Ramos (cell line): Measurements from ENCODE around the gene ATF4.

Experiments
- in situ Hi-C: fragments of 300-500 bp; cut with MboI; formaldehyde crosslinking; loops from one replicate; pipeline ENCODE4 v1.14.3; 2022; ENCODE audit warnings: low sequenced_read_pairs; ENCODE audit not compliant: unreplicated experiment

The ATF4 gene

DNA sequence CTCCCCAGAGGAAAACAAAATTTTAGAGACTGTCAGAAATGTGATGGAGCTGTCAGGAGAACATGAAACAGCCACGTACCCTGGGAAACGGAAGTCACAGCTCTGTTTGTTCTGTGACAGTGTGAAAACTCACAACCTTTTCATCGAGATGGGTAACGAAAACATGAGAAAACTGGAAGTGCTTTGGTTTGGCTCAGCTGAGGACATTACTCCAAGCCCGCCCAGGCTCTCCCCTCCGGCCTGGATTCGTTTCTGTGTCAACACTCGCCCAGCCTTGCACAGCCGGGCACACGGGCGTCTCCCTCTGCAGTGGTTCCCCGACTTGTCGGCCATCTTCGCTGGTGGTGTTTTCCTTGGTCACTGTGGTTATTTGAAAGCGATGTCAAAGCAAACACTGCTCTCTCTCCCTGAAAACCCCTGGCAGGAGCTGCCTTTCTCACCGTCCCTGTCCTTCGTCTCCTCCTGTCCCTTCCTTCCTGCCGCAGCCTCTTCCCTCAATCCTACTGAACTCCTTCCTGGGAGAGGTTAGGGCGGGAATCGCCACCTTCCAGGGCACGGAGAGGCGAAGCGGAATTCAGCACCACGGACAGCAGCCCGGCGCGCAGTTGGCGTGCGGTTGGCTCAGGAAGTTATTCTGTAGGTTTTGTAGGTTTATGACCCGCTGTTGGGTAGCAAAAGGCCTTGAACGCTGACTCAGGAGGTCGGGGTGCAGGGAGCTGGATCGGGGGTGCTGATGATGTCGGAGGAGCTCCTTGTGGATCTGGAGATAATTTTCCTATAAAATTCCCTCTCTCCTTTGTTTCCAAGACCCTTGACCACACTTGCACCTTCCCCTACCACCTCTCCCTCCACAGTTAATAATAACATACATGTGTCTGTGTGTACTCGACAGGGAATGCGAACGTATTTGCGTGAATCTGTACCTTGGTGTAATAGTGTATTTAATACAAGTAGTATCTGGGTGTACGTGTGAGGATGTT is 25.3 kb downstream of the ATF4 start:
- in situ Hi-C loops: loop anchor here (10.0 kb wide), 1 partner anchor 259 kb away; no protein-coding TSS in a partner anchor

DNA sequence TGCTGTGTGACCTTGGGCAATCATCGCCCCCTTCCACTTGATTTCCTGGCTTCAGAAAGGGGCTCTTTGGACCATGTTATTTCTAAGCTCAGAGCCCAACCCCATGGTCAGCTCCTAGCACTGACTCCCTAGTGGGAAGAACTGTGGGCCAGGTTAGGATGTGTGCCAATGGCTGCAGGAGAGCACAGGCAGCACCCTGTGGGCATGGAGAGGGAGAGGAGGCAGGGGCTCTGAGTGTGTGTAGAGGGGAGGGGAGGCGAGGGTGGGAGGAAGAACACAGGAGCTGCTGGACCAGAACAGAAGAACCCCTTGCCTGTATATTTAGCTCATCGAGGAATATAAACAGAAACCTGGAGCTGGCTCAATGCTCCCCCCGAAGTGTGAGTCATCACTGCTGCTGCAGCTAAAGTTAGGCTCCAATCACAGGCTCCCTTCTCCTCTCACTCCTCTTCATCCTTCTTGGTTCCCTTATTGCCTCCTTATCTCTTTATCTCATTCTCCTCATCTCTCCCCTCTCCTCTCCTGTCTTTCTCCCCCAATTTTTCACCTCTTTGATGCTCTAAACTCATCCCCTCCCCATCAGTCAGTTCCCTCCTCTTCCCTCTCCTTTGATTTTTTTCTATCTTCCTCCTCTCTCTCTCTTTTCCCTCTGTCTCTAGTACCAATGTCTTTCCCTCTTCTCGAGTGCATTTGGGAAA is 26.7 kb downstream of the ATF4 start:
- in situ Hi-C loops: loop anchor here (10.0 kb wide), 1 partner anchor 258 kb away; no protein-coding TSS in a partner anchor

DNA sequence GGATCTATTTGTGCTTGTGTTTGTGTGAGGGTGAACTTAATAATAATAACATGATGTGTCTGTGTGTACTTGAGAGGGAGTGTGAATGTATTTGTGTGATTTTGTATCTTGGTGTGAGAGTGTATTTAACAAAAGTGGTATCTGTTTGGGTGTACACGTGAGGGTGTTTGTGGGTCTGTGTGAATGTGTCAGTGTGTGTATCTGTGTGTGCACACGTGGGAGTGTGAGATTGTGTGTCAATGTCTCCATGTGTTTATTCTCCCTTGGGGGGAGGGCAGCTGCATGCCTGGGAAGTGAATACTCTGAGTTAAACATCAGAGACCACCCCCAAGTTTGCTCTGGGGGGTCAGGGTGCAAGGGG is 27.2 kb downstream of the ATF4 start:
- in situ Hi-C loops: loop anchor here (10.0 kb wide), 1 partner anchor 257 kb away; no protein-coding TSS in a partner anchor

GRCh38 chr22:39553429-39553828 is 33.1 kb downstream of the ATF4 start:
- in situ Hi-C loops: no loop called here

GRCh38 chr22:39554151-39554550 is 33.8 kb downstream of the ATF4 start:
- in situ Hi-C loops: no loop called here

DNA sequence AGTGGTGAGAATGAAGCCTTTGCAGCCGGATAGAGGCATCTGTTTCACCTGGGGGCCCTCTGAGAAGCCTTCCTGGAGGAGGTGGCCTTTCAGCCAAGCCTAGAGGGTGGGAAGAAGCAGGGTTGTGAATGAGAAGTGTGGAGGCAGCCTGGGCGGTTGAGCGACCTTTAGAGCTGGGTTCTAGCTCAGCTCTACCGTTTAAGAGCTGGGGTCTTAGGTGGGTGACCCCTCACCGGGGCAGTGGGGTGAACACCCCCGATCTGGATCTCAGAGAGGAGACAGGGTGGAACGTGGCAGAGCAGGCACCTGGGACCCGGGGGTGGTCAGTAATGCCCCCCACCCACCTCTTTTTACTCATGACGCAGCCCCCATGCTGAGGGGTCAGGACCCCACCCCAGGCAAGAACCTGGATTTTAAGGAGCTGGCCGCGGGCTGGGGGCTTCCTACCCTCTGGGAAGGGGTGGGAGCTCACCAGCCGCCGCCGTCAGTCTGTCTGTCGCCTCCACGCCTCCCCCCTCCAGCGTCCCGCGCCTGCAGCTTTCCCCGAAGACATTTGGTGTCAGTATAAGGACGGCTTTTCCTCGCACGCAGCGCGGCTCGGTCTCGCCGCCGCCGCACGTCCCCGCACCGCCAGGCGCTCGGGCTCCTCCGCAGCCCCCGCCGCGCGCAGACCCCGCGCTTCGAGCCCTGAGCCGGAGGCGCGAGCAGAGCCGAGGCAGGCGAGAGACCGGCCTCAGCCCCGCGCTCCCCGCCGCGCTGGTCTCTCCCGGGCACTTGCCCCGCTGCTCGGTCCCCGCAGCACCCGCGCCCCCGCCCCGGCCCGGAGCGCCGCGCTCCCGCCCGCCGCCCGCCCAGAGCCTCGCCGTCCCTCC is 36.8 kb downstream of the ATF4 start:
- in situ Hi-C loops: no loop called here

DNA sequence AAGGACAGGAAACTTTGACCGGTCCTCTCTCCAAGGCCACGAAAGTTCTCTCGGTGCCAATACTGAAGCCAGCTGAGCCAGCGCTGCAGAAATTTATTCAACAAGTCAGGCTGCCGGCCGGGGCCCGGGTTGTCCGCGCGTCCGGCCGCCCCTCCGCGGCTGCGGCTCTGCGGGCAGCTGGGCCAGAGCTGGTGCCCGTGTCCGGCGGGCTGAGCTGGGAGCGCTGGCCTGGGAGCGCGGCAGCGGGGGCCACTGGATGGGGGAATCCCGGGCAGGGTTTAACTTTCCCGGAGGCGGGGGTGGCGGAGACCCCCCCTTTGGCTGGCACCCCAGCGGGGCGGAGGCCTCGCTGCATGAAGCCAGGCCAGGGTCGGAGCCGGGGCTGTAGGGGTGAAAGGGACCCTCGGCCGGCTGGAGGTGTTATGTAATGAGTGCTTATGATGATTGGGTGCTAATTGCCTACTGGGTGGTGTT is 37.9 kb downstream of the ATF4 start:
- in situ Hi-C loops: no loop called here

DNA sequence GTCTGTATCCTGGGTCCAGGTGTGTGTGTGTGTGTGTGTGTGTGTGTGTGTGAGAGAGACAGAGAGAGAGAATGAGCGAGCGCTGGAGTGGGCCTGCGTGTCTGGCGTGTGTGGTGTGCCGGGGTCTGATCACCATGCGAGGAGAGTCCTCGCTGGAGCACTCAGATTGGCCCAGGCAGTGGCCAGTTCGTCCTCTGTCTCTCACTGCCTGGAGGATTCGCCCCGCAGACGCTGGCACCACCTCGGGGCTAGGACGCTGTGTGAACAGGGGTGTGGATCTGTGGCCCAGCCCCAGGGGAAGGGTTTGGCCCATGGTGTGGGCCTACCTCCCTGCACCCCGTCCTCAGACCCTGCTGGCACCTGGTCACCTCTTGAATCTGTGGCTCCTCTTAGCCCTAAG is 38.6 kb downstream of the ATF4 start:
- in situ Hi-C loops: no loop called here

DNA sequence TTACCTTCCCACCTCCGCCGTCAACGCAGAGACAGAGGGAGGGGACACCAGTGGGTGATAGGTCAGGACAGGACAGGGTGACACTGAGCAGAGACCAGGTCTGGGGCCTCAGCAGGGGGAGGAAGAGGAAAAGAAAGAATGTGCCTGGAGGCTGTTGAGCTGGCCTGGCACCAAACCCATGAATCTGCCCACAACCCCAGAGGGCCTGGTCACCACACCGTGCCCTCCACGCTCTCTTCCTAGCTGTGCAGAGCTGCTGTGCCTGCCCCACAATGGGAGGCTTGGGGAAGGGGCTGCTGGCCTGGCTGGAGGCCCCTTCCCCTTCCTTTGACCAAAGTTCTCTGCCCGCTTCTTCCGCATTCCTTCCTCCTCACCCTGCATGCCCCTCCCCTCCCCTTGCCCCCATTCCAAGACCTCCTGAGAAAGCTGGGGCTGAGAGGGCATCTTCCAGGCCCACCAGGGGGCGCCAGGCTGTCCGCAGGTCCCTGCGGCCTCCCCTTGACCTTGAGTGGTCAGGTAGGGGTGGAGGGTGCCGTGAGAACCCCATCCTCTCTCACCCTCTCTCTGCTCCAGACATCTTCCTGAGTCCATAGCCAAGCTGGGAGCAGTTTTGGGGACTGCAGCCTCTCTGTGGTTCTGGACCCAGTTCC is 39.2 kb downstream of the ATF4 start:
- in situ Hi-C loops: no loop called here

DNA sequence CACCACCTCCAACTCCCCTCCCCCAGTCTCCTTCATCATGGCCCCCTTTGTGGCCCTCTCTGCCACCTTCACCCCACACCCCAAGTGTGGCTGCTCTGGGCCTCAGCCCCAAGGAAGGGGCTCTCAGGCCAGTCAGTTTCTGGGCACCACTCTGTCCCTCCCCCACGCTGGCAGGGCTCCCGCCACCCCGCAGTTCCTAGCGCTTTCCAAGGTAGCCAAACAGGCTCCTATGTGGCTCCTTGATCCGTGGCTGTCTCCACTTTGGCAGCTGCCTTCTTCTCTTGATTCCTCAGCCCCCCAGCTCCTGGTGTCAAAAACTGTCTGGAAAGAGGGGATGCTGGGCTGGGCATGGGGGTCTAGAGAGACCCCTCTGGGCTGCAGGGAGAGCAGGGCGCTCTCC is 39.8 kb downstream of the ATF4 start:
- in situ Hi-C loops: no loop called here

GRCh38 chr22:39562839-39563489 is 42.6 kb downstream of the ATF4 start:
- in situ Hi-C loops: no loop called here

GRCh38 chr22:39563571-39564428 is 43.4 kb downstream of the ATF4 start:
- in situ Hi-C loops: no loop called here

DNA sequence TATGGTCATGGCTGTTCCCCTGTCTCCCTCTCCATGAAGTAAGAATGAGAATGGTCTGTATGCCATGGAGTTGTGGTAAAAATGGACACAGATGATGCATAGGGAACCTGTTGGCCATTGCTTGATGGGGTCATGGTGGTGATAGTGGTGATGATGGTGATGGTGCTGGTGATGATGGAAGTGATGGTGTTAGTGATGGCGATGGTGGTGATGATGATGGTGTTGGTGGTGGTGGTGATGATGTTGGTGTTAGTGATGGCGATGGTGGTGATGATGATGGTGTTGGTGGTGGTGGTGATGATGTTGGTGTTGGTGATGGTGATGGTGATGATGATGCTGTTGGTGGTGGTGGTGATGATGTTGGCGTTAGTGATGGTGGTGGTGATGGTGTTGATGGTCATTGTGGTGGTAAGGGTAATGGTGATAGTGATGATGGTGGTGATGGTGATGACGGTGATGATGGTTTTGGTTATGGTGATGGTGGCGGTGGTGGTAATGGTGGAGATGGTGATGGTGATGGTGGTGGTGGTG is 45.1 kb downstream of the ATF4 start:
- in situ Hi-C loops: no loop called here

DNA sequence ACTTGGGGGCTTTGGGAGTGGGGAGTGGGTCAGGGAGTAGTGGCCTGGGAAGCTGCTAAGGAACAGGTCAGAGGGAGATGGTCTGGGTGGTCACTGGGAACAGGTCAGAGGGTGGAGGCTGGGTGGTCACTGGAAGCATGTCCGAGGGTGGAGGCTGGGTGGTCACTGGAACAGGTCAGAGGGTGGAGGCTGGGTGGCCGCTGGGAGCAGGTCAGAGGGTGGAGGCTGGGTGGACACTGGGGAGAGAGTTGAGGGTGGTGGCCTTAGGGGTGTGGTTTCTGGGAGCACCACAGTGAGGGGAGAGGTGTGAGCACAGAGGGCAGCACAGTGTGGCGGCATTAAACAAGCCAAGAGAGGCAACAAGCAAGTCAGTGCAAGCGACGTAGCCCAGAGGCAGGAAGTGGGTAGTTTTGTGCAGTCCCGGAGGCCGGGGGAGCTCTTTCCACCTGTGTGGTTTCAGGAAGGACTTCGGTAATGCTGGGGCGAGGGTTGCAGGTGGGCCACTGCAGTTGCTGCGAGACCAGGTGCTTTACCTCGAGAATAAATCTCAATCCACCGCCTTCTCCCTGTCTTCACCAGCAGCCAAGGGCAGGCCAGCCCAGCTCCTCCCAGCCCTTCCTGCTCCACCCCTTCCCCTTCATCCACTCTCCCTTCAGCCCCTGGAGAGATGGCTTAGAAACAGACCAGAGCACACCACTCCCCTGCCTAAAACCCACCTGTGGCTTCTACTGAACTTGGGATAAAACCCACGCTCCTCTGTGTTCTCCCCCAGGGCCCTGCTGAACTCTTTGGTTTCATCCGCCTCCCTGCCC is 47.0 kb downstream of the ATF4 start:
- in situ Hi-C loops: no loop called here

- in situ Hi-C loops: no loop called here
These were observed 48.1 kb downstream of the ATF4 start for GRCh38 chr22:39568278-39568981.

- in situ Hi-C loops: no loop called here
These were observed 48.7 kb downstream of the ATF4 start for GRCh38 chr22:39569066-39569465.

DNA sequence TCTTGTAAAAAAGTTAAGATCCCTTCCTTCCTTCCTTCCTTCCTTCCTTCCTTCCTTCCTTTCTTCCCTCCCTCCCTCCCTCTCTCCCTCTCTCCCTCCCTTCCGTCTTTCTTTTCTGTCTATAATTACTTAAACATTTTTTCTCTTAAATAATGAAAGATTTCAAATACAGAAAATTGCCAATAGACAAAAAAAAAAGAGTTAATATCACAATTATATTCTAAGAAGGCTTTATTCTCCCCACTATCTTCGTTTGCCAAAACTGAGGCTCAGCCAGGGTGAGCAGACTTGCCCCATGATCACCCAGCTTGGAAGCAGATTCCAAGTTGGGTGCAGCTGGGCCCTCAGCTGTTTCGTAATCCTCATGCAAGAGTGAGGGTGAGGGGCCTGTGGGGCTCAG is 49.9 kb downstream of the ATF4 start:
- in situ Hi-C loops: no loop called here
